ENCODE data around the gene EFNB3.

DNA sequence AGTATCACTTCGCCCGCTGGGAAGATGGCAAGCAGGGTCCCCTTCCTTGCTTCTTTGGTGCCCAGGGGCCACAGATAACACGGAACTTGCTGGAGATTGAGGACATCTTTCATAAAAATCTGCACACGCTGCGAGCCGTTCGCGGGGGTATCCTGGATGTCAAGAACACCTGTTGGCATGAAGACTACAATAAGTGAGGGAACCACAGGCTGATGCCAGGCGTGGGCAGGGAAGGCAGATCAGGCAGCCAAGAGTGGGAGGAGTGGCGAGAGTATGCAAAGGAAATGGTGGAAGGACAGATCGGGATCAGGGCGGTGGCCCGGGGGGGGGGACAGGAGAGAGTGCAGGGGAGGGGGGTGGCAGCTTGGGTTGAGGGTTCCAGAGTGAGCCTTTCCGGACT is 34.7 kb downstream of the EFNB3 start:
- TF ChIP-seq CHD2 (IDR thresholded peaks at IDR 0.05; ENCODE audit: low read length, partially characterized antibody) (no peak), NPAS2 (CRISPR knock-in tag; IDR thresholded peaks at IDR 0.05; ENCODE audit: borderline replicate concordance) (no peak), POLR2A (IDR thresholded peaks at IDR 0.05; ENCODE audit: low read length) (no peak), RCOR1 (IDR thresholded peaks at IDR 0.05; ENCODE audit: low read depth, low read length) (no peak), EP300 (IDR thresholded peaks at IDR 0.05) (no peak)
- TF ChIP-seq, protein P1, sequence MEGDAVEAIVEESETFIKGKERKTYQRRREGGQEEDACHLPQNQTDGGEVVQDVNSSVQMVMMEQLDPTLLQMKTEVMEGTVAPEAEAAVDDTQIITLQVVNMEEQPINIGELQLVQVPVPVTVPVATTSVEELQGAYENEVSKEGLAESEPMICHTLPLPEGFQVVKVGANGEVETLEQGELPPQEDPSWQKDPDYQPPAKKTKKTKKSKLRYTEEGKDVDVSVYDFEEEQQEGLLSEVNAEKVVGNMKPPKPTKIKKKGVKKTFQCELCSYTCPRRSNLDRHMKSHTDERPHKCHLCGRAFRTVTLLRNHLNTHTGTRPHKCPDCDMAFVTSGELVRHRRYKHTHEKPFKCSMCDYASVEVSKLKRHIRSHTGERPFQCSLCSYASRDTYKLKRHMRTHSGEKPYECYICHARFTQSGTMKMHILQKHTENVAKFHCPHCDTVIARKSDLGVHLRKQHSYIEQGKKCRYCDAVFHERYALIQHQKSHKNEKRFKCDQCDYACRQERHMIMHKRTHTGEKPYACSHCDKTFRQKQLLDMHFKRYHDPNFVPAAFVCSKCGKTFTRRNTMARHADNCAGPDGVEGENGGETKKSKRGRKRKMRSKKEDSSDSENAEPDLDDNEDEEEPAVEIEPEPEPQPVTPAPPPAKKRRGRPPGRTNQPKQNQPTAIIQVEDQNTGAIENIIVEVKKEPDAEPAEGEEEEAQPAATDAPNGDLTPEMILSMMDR (IDR thresholded peaks at IDR 0.05): no peak
